ENCODE data around the gene CALU. TPM values are rescaled to one million over a fixed set of nuclear protein-coding genes. Genes with fewer than 3 reads are reported as not detected.

CALU gene
- total RNA-seq, 1 experiment from 2014 or later, result 168 TPM

GRCh38 chr7:128783143-128783861 lies 44.1 kb downstream of the CALU start:
- no peaks in the 10 kb centered on the region for H4K20me1 ChIP-seq (ENCODE audit: control insufficient read depth, insufficient read depth, insufficient read length)
- no peak overlapping the region for H2BK120ac ChIP-seq (ENCODE audit: low read depth, low read length, poor library complexity, severe bottlenecking)
- H3K4me2 ChIP-seq (ENCODE audit: insufficient read depth, insufficient read length, low read length), result peak overlapping the region; percentile 86
- H4K8ac ChIP-seq (replicated peaks; ENCODE audit: insufficient read length, low read depth, low read length), result no peak overlapping the region
- H3K23ac ChIP-seq (ENCODE audit: insufficient read length, low read depth, low read length), result no peak overlapping the region
- peak overlapping the region; percentile 59 for H2AFZ ChIP-seq (ENCODE audit: low read length)
- no peaks in the 10 kb centered on the region for H3K27me3 ChIP-seq (ENCODE audit: insufficient read depth, low read length)
- H3K9me3 ChIP-seq (ENCODE audit: control insufficient read depth, low read depth, low read length), result no peaks in the 10 kb centered on the region
- H3K9me3 Mint-ChIP-seq, result peaks cover 0 to under 1% of the 10 kb centered on the region in 2 experiments; a peak in 3 of 5 replicates
- H3K36me3 Mint-ChIP-seq (ENCODE audit: insufficient read depth in 1 of 3, low read depth in 3 of 3), result no peaks in the 10 kb centered on the region
- peaks cover 6% of the 10 kb centered on the region for H3K23me2 ChIP-seq (ENCODE audit: insufficient read length, low read depth, low read length, poor library complexity, severe bottlenecking)
- no peak overlapping the region for H3K18ac ChIP-seq (ENCODE audit: insufficient read length, low read depth, low read length)
- peak overlapping the region; percentile 80 to 84 for H3K4me3 Mint-ChIP-seq
- H3K4me1 ChIP-seq (ENCODE audit: insufficient read depth, low read length), result 0 out of 2 replicates have a peak, but pooled peaks cover 5% of the 10 kb centered on the region
- H3K27ac ChIP-seq (ENCODE audit: insufficient read length, low read depth, low read length), result no peak overlapping the region
- no peak overlapping the region for H2BK20ac ChIP-seq (ENCODE audit: low read depth, low read length, poor library complexity, severe bottlenecking)
- no peaks in the 10 kb centered on the region for H3K79me2 ChIP-seq (ENCODE audit: insufficient read depth, low read length)
- peaks cover 15% of the 10 kb centered on the region for H3K27me3 Mint-ChIP-seq (ENCODE audit: low read depth)
- TF ChIP-seq, protein P1, sequence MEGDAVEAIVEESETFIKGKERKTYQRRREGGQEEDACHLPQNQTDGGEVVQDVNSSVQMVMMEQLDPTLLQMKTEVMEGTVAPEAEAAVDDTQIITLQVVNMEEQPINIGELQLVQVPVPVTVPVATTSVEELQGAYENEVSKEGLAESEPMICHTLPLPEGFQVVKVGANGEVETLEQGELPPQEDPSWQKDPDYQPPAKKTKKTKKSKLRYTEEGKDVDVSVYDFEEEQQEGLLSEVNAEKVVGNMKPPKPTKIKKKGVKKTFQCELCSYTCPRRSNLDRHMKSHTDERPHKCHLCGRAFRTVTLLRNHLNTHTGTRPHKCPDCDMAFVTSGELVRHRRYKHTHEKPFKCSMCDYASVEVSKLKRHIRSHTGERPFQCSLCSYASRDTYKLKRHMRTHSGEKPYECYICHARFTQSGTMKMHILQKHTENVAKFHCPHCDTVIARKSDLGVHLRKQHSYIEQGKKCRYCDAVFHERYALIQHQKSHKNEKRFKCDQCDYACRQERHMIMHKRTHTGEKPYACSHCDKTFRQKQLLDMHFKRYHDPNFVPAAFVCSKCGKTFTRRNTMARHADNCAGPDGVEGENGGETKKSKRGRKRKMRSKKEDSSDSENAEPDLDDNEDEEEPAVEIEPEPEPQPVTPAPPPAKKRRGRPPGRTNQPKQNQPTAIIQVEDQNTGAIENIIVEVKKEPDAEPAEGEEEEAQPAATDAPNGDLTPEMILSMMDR (conservative IDR thresholded peaks at IDR 0.05), result no peak
- H4K91ac ChIP-seq (ENCODE audit: insufficient read length, low read depth, low read length), result no peak overlapping the region
- H3K4ac ChIP-seq (ENCODE audit: low read depth, low read length), result no peak overlapping the region
- H3K9ac ChIP-seq (ENCODE audit: extremely low read depth, insufficient read length, low read length), result peak overlapping the region; percentile 45
- no peak overlapping the region for H2BK12ac ChIP-seq (ENCODE audit: insufficient read length, low read depth, low read length)
- H2AK5ac ChIP-seq (ENCODE audit: insufficient read length, low read length), result no peak overlapping the region
- peak overlapping the region; percentile 42 to 74 (median 71); a peak in 5 of 7 replicates for H3K27ac Mint-ChIP-seq
- H2BK15ac ChIP-seq (ENCODE audit: low read depth, low read length), result no peak overlapping the region
- peak; percentile 95 for DNase-seq
- H2BK5ac ChIP-seq (ENCODE audit: insufficient read length, low read length), result no peak overlapping the region
- no peak overlapping the region for H3T11ph ChIP-seq (ENCODE audit: low read length)
- H3K56ac ChIP-seq (ENCODE audit: insufficient read length, low read depth, low read length), result no peak overlapping the region
- H4K5ac ChIP-seq (ENCODE audit: insufficient read length, low read depth, low read length), result no peak overlapping the region
- H3K79me1 ChIP-seq (ENCODE audit: insufficient read depth, low read depth, low read length, poor library complexity, severe bottlenecking), result no peaks in the 10 kb centered on the region
- no peak overlapping the region; the same call in 1 of the 2 replicates for H3K14ac ChIP-seq (ENCODE audit: insufficient read depth, low read length)
- WGBS (ENCODE audit: extremely low coverage, insufficient read length, low lambda C conversion rate), result no CpG with 5 or more reads among the region's 15 CpGs
- peaks cover 12 to 20% of the 10 kb centered on the region in 2 experiments for H3K4me1 Mint-ChIP-seq

All from H9 (cell line).